A549 (cell line): ENCODE data around the gene CGREF1.

Experiments
- BHLHE40 ChIP-seq: IDR thresholded peaks from 2 replicates; pipeline ENCODE4 v1.6.1; 2012; ENCODE audit warnings: low read depth, low read length, inconsistent platforms
- MYC ChIP-seq: IDR thresholded peaks from 2 replicates; pipeline ENCODE4 v1.6.1; 2012; ENCODE audit warnings: mild to moderate bottlenecking, inconsistent platforms, low read length, improper control_type of control experiment, borderline replicate concordance
- POLR2A ChIP-seq: IDR thresholded peaks from 2 replicates; pipeline ENCODE4 v1.6.1; 2012; ENCODE audit warnings: mild to moderate bottlenecking, low read length

DNA sequence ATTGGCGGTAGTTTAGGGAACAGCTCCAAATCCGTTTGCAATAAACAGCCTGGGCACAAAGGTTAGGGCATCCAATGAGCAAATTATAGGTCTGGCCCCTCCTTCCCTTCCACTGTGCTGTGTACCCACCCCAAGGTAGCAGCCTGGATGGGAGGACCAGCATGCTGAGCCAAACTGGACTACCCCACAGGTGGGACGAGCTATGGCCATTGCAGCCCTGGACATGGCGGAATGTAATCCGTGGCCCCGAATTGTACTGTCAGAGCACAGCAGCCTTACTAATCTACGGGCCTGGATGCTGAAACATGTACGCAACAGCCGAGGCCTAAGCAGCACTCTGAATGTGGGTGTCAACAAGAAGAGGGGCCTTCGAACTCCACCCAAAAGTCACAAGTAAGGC, 60.7 kb downstream of the CGREF1 start:
- TF ChIP-seq BHLHE40, result no peak
- TF ChIP-seq POLR2A, result no peak
- TF ChIP-seq MYC, result no peak
